Stimulated activated CD8-positive, alpha-beta memory T cell treated with anti-CD3 and anti-CD28 coated beads, Interleukin-12 subunit alpha, Interleukin-12 subunit beta, amount 100 ng/mL, for 24 hours (primary cell): ENCODE measurements around the gene SELENOH.
"Not testable (repeated sequence)": the region's sequence is repeated elsewhere in the genome, so short reads cannot be mapped to it uniquely, and the experiment has no call there.

Experiments used
- DNase-seq: peaks from one replicate; pipeline ENCODE4 v3.0.0-alpha.2; 2020; ENCODE audit errors: extremely low read depth

The SELENOH gene, protein sequence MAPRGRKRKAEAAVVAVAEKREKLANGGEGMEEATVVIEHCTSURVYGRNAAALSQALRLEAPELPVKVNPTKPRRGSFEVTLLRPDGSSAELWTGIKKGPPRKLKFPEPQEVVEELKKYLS

GRCh38 chr11:57741132-57742086 lies at the start of gene SELENOH:
Gene SELENOH (plus strand): TSS chr11:57741491. CDS start chr11:57741596, 105 bp downstream.
- DNase-seq: peak; percentile 89

- DNase-seq: no peak
Measured at GRCh38 chr11:57698843-57699365, 42.4 kb upstream of the SELENOH start.

DNA sequence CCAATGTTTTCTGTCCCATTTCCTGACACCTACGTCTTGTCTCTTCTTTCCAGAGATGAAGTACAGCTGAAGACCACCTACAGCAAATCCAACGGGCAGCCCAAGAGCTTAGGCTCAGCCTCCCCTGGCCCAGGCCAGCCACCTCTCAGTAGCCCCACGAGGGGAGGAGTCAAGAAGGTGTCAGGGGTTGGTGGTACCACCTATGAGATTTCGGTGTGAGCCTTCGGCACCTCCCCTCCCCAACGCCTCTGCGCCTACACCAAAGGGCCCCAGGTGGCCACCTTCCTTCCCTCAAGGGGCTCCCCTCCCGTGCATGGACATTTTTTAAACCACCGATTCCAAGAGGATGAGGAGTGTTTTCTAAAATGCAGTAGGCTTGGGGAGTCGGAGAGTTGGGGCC lies 41.5 kb upstream of the SELENOH start:
- DNase-seq: no peak

GRCh38 chr11:57700425-57700824 lies 40.9 kb upstream of the SELENOH start:
- no peak for DNase-seq

GRCh38 chr11:57703341-57703740 lies 38.0 kb upstream of the SELENOH start:
- no peak for DNase-seq

DNA sequence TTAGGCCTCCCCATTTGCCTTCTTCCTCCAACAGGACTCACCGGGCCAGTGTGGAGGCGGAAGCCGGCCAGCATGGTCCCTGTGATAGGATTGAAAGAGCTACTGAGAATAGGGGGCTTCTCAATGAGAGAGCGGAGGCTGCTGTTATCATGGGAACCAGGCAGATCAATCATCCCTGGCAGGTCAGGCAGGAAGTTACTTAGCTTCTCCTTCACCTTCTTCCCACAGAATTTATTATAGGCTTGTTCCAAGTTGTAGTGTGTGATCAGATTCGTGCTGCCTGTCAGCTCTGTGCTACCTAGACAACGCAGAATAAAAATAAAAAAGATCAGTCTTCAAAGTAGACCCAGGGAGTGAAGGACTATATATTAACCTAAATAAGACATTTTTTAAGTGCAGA lies 36.4 kb upstream of the SELENOH start:
- no peak for DNase-seq

GRCh38 chr11:57705432-57705831 lies 35.9 kb upstream of the SELENOH start:
- not testable (repeated sequence) for DNase-seq

DNA sequence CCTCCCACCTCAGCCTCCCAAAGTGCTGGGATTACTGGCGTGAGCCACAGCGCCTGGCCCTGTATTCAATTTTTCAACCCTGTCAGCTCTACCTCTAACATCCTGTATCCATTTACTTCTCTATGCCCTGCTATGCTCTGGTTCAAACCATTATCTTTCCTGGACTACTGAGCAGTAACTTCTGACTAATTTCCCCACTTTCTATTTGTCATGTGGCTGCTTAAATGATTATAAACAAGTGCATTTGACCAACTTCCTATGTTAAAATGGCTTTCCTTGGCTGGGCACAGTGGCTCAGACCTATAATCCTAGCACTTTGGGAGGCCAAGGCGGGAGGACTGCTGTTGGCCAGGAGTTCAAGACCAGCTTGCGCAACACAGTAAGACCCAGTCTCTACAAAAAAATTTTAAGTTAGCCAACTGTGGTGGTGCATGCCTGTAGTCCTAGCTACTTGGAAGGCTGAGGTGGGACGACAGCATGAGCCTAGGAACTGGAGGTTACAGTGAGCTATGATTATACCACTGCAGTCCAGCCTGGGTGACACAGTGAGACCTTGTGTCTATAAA lies 31.4 kb upstream of the SELENOH start:
- no peak for DNase-seq

- DNase-seq: peak; percentile 45
Measured at GRCh38 chr11:57711414-57712255, 29.7 kb upstream of the SELENOH start, which contains the start of gene MED19. Gene MED19 (minus strand): TSS chr11:57712215. CDS start chr11:57712179, 36 bp downstream.

DNA sequence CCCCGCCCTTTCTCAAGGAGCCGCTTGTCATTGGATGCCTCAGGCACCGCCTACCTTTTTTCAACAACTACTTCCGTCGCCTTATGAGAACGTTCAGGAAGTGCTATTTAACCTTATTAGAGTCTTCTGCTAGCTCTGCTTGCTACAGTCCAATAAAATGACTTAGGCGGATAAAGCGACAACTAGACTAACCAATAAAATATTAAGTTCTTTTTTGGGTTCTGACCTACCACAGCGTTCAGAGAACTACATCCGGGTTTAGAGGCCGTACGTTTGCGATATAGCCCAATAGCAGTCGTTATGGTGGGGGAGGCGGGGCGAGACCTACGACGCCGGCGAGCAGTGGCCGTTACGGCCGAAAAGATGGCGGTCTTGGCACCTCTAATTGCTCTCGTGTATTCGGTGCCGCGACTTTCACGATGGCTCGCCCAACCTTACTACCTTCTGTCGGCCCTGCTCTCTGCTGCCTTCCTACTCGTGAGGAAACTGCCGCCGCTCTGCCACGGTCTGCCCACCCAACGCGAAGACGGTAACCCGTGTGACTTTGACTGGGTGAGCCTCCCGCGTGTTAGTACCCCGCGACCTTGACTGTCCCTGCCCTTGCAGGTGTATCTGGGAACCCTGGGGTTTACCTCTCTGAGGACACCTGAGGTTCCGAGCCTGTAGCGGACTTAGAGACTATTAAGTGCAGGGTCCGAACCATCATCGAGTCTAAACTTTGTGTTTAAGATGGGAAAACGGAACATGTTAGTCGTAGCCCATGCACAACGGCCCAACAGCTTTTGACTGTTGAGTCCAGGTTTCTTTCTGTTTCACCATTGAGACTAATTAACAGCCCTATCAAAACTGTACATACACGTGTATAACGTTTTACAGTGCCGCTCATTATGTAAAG lies 28.8 kb upstream of the SELENOH start, which contains the start of gene TMX2:
Gene TMX2 (plus strand): TSS at position 338 of the 895 bp plus-strand sequence. CDS start 26 bp downstream, at position 364.
- peak; percentile 76 for DNase-seq

GRCh38 chr11:57713835-57714234 lies 27.5 kb upstream of the SELENOH start:
- DNase-seq: no peak

- not testable (repeated sequence) for DNase-seq
Measured at GRCh38 chr11:57716726-57717125, 24.6 kb upstream of the SELENOH start.

- no peak for DNase-seq
Measured at GRCh38 chr11:57727185-57727584, 14.1 kb upstream of the SELENOH start.

- DNase-seq: no peak
Measured at GRCh38 chr11:57728829-57729228, 12.5 kb upstream of the SELENOH start.

DNA sequence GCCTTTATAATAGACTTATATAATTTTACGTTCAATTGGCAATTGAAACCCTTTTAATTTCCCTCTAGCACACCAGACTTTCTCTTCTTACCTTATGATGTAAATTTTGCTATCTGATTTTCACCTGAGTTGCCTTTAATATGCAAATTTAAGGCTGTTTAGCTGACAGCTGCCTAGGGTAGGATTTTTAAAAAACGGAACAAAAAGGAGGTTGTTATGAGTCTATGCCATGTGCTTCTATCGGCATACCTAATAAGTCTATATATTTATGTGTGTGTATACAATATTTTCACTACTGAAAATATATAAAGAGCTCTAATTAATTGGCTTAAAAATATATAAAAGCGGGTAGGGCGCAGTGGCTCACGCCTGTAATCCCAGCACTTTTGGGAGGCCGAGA lies 11.8 kb upstream of the SELENOH start:
- no peak for DNase-seq

DNA sequence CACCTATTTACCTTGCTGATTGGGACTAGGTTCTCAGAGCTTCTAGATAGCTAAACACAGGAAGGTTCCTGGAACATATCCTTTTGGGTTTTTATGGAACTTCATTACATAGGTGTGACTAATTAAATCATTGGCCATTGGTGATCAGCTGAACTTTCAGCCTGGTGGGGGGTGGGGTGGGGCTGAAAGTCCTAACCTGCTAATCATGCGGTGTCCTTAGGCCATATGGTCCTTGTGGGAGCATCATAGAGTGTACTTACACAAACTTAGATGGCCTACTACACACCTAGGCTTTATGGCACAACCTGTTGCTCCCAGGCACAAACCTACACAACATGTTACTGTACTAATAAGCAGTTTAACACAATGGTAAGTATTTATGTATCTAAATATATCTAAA lies 8.6 kb upstream of the SELENOH start:
- no peak for DNase-seq

DNA sequence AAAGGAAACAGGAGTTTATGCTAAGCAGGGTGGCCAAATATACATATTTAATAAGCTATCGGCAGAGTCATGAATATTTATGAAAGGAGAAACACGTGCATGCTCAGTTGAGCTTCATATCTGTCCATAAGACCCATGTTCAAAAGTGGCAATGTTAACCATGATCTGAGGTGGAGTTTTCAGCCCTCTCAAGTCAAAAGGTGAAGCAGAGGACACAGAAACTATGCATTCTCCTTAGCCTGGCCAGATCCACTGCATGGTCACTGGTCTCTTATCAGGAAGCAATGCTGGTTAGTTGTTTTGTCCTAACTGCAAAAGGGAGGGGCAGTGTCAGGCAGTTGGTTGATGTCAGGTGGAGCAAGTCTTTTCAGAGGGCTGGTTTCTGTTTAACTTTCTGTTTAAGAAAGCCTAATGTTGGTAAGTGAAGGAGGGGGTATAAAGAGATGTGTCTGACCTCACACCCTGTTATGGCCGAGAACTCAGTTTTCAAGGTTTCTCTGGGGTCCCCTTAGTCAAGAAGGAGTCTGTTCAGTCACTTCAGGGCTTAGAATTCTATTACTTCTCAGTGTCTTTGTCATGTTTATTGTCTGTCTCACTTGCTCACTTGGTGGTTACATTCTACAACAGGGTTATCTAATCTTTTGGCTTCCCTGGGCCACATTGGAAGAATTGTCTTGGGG lies 5.5 kb upstream of the SELENOH start:
- DNase-seq: no peak

DNA sequence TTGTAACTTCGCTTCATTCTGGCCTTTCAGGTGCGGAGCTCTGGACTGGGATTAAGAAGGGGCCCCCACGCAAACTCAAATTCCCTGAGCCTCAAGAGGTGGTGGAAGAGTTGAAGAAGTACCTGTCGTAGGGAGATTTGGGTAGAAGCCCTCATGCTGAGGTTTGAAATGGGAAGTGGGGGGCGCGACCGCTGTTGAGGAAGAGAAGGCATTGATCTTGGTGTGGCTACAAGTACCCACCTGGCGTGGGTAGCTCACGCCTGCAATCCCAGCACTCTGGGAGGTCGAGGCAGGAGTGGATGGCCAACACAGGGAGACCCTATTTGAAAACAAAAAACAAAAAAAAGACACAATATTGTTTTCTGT lies 779 bp downstream of the SELENOH start:
- no peak for DNase-seq

DNA sequence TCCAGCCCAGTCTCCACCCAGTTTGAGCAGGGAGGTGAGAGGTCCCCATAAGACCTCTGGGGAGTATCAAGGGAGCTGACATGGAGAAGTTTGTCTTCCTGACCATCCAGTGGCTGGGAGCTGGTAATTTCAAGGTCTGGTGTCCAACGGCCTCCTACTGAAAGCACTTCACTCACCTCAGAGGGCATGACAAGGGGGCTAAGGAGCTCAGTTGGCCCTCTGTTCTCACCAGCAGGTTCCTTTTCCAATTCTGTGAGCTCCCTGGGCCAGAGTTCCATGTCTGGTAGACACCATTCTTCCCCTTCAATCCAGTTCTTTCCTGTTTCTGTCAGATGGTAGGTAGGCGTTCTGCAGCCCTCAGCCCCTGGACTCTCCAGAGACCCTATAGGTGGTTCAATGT lies 3.1 kb downstream of the SELENOH start:
- no peak for DNase-seq

- DNase-seq: no peak
Measured at GRCh38 chr11:57745206-57745605, 3.9 kb downstream of the SELENOH start.
